ENCODE measurements around the gene ERV3-1.
"Not testable (repeated sequence)": the region's sequence is repeated elsewhere in the genome, so short reads cannot be mapped to it uniquely, and the experiment has no call there.

GRCh38 chr7:64950673-64951072 is 55.8 kb downstream of the ERV3-1 start:
- TF ChIP-seq CTCF (conservative IDR thresholded peaks at IDR 0.05; ENCODE audit: low read depth, low read length); EZH2 (IDR thresholded peaks at IDR 0.05; ENCODE audit: borderline replicate concordance, low read depth, low read length, poor library complexity, severe bottlenecking): not testable (repeated sequence)
